H1 (cell line): Measurements from ENCODE around the gene HACD3. TPM values are rescaled to one million over a fixed set of nuclear protein-coding genes. Genes with fewer than 3 reads are reported as not detected.

Experiments
- CREB1 ChIP-seq: IDR thresholded peaks from 2 replicates; pipeline ENCODE4 v1.6.1; 2012; ENCODE audit warnings: inconsistent platforms
- JUND ChIP-seq: IDR thresholded peaks from 2 replicates; pipeline ENCODE4 v1.6.1; 2011; ENCODE audit warnings: mild to moderate bottlenecking, improper control_type of control experiment, low read length
- PHF8 ChIP-seq: fragments of 200-600 bp; sonication (generic); conservative IDR thresholded peaks from 2 replicates; pipeline ENCODE4 v1.7.1; 2012; ENCODE audit warnings: low read depth, mild to moderate bottlenecking, inconsistent platforms, low read length, moderate library complexity
- polyA plus RNA-seq, 7 experiments: library from polyadenylated mRNA; depleted of rRNA in 3 of 7; stranded (reverse) in 5 of 7; unstranded in 2 of 7; fragments of >200 nt in 5 of 7; fragments of 200-250 nt in 2 of 7; gene quantifications; 1 replicate in 5 of 7; 2 replicates in 1 of 7; 4 replicates in 1 of 7; pipeline versions ENCODE4 v1.2.1 to v1.2.3, GENCODE V29; 2011 to 2013; ENCODE audit warnings: missing spikeins in 2 of 7, mixed read lengths in 2 of 7
- total RNA-seq: library from RNA; stranded (reverse); fragmentation: NEBNext Ultra II Directional; extraction: Animal tissue kit (Norgen Biotek cat#: 25700); gene quantifications from 2 replicates; pipeline ENCODE4 v1.2.1, GENCODE V29; 2021
- TF ChIP-seq, protein P1 (sequence below): fragments of 300-600 bp; sonication (generic); IDR thresholded peaks from 2 replicates; pipeline ENCODE4 v1.7.1; 2012; ENCODE audit warnings: low read length, moderate library complexity, mild to moderate bottlenecking, inconsistent platforms; ENCODE audit not compliant: insufficient replicate concordance
- TF ChIP-seq, protein P2 (sequence below), 3 experiments: IDR thresholded peaks; 1 replicate in 2 of 3; 2 replicates in 1 of 3; pipeline versions ENCODE4 v1.5.1 to v1.6.1; 2011; ENCODE audit warnings: low read length in 3 of 3, mild to moderate bottlenecking in 3 of 3, inconsistent platforms in 2 of 3, low read depth in 1 of 3, moderate library complexity in 1 of 3; ENCODE audit not compliant: insufficient read depth in 1 of 3; ENCODE audit errors: control extremely low read depth in 1 of 3

HACD3 gene
- total and polyA plus RNA-seq, 2 of the 8 experiments (the other 6 are each of a cell fraction or from before 2014, with no cell fraction given) = 78.8 to 120 TPM

DNA sequence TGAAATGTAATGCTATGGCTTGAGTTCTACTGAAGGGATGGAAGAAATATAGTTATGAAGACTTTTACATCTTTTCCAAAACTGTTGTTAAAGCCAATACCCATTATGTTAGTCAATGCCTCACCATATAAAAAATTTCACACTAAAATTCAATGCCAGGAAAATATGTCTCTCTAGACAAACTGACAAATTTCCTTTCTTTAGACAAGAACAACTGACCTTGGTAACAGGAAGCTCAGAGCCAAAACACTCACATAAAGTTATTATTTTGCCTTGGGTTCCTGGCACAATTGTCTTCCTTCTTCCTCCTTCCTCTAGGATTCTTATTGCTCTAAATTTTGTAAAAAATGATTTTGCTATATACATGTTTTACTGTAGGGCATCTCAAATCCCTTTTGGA is 54.0 kb downstream of the HACD3 start (continued):
- TF ChIP-seq, protein P1, sequence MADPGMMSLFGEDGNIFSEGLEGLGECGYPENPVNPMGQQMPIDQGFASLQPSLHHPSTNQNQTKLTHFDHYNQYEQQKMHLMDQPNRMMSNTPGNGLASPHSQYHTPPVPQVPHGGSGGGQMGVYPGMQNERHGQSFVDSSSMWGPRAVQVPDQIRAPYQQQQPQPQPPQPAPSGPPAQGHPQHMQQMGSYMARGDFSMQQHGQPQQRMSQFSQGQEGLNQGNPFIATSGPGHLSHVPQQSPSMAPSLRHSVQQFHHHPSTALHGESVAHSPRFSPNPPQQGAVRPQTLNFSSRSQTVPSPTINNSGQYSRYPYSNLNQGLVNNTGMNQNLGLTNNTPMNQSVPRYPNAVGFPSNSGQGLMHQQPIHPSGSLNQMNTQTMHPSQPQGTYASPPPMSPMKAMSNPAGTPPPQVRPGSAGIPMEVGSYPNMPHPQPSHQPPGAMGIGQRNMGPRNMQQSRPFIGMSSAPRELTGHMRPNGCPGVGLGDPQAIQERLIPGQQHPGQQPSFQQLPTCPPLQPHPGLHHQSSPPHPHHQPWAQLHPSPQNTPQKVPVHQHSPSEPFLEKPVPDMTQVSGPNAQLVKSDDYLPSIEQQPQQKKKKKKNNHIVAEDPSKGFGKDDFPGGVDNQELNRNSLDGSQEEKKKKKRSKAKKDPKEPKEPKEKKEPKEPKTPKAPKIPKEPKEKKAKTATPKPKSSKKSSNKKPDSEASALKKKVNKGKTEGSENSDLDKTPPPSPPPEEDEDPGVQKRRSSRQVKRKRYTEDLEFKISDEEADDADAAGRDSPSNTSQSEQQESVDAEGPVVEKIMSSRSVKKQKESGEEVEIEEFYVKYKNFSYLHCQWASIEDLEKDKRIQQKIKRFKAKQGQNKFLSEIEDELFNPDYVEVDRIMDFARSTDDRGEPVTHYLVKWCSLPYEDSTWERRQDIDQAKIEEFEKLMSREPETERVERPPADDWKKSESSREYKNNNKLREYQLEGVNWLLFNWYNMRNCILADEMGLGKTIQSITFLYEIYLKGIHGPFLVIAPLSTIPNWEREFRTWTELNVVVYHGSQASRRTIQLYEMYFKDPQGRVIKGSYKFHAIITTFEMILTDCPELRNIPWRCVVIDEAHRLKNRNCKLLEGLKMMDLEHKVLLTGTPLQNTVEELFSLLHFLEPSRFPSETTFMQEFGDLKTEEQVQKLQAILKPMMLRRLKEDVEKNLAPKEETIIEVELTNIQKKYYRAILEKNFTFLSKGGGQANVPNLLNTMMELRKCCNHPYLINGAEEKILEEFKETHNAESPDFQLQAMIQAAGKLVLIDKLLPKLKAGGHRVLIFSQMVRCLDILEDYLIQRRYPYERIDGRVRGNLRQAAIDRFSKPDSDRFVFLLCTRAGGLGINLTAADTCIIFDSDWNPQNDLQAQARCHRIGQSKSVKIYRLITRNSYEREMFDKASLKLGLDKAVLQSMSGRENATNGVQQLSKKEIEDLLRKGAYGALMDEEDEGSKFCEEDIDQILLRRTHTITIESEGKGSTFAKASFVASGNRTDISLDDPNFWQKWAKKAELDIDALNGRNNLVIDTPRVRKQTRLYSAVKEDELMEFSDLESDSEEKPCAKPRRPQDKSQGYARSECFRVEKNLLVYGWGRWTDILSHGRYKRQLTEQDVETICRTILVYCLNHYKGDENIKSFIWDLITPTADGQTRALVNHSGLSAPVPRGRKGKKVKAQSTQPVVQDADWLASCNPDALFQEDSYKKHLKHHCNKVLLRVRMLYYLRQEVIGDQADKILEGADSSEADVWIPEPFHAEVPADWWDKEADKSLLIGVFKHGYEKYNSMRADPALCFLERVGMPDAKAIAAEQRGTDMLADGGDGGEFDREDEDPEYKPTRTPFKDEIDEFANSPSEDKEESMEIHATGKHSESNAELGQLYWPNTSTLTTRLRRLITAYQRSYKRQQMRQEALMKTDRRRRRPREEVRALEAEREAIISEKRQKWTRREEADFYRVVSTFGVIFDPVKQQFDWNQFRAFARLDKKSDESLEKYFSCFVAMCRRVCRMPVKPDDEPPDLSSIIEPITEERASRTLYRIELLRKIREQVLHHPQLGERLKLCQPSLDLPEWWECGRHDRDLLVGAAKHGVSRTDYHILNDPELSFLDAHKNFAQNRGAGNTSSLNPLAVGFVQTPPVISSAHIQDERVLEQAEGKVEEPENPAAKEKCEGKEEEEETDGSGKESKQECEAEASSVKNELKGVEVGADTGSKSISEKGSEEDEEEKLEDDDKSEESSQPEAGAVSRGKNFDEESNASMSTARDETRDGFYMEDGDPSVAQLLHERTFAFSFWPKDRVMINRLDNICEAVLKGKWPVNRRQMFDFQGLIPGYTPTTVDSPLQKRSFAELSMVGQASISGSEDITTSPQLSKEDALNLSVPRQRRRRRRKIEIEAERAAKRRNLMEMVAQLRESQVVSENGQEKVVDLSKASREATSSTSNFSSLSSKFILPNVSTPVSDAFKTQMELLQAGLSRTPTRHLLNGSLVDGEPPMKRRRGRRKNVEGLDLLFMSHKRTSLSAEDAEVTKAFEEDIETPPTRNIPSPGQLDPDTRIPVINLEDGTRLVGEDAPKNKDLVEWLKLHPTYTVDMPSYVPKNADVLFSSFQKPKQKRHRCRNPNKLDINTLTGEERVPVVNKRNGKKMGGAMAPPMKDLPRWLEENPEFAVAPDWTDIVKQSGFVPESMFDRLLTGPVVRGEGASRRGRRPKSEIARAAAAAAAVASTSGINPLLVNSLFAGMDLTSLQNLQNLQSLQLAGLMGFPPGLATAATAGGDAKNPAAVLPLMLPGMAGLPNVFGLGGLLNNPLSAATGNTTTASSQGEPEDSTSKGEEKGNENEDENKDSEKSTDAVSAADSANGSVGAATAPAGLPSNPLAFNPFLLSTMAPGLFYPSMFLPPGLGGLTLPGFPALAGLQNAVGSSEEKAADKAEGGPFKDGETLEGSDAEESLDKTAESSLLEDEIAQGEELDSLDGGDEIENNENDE = no peak
- TF ChIP-seq, protein P2, sequence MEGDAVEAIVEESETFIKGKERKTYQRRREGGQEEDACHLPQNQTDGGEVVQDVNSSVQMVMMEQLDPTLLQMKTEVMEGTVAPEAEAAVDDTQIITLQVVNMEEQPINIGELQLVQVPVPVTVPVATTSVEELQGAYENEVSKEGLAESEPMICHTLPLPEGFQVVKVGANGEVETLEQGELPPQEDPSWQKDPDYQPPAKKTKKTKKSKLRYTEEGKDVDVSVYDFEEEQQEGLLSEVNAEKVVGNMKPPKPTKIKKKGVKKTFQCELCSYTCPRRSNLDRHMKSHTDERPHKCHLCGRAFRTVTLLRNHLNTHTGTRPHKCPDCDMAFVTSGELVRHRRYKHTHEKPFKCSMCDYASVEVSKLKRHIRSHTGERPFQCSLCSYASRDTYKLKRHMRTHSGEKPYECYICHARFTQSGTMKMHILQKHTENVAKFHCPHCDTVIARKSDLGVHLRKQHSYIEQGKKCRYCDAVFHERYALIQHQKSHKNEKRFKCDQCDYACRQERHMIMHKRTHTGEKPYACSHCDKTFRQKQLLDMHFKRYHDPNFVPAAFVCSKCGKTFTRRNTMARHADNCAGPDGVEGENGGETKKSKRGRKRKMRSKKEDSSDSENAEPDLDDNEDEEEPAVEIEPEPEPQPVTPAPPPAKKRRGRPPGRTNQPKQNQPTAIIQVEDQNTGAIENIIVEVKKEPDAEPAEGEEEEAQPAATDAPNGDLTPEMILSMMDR (IDR thresholded peaks at IDR 0.05; ENCODE audit: control extremely low read depth in 1 of 3, insufficient read depth in 1 of 3, low read depth in 1 of 3, low read length in 3 of 3) = no peak
- TF ChIP-seq JUND = no peak
- TF ChIP-seq CREB1 = no peak
- TF ChIP-seq PHF8 = no peak
